Thyroid gland (tissue), 4 donors: ENCODE data around the gene TMED6.

ENCODE experiments used
- POLR2A ChIP-seq, 2 donors: fragments of 450-650 bp; IDR thresholded peaks; one replicate each; pipeline ENCODE4 v1.6.1; 2017; ENCODE audit warnings: antibody characterized with exemption in 2 of 2, mild to moderate bottlenecking in 2 of 2, moderate library complexity in 1 of 2
- TF ChIP-seq, protein P1 (sequence below), 6 experiments: fragments of 200-600 bp in 3 of 6; fragments of 450-650 bp in 3 of 6; sonication (generic) in 3 of 6; IDR thresholded peaks; one replicate each; pipeline ENCODE4 v1.5.1; 2016 to 2019; ENCODE audit warnings: antibody characterized with exemption in 6 of 6, mild to moderate bottlenecking in 2 of 6, inconsistent platforms in 1 of 6, moderate library complexity in 1 of 6

GRCh38 chr16:69324013-69324531 lies 27.5 kb downstream of the TMED6 start:
- TF ChIP-seq, protein P1, sequence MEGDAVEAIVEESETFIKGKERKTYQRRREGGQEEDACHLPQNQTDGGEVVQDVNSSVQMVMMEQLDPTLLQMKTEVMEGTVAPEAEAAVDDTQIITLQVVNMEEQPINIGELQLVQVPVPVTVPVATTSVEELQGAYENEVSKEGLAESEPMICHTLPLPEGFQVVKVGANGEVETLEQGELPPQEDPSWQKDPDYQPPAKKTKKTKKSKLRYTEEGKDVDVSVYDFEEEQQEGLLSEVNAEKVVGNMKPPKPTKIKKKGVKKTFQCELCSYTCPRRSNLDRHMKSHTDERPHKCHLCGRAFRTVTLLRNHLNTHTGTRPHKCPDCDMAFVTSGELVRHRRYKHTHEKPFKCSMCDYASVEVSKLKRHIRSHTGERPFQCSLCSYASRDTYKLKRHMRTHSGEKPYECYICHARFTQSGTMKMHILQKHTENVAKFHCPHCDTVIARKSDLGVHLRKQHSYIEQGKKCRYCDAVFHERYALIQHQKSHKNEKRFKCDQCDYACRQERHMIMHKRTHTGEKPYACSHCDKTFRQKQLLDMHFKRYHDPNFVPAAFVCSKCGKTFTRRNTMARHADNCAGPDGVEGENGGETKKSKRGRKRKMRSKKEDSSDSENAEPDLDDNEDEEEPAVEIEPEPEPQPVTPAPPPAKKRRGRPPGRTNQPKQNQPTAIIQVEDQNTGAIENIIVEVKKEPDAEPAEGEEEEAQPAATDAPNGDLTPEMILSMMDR (IDR thresholded peaks at IDR 0.05), result no peak
- no peak for TF ChIP-seq POLR2A (IDR thresholded peaks at IDR 0.05)
